ENCODE results near the gene NCBP1.

NCBP1 gene

GRCh38 chr9:97627624-97628023, 6.0 kb upstream of the NCBP1 start:
- DNase-seq, result no peak

GRCh38 chr9:97628668-97629067, 5.0 kb upstream of the NCBP1 start:
- no peak for DNase-seq

- DNase-seq, result no peak
These were observed 4.5 kb upstream of the NCBP1 start for GRCh38 chr9:97629156-97629555.

- no peak for DNase-seq
These were observed 3.0 kb upstream of the NCBP1 start for GRCh38 chr9:97630591-97630990.

GRCh38 chr9:97632248-97632984, 1.2 kb upstream of the NCBP1 start:
- peak in 1 of 2 experiments; percentile 69 for DNase-seq

- DNase-seq, result no peak
These were observed 354 bp downstream of the NCBP1 start for GRCh38 chr9:97633859-97634490.

GRCh38 chr9:97635026-97635425, 1.4 kb downstream of the NCBP1 start:
- DNase-seq, result no peak

GRCh38 chr9:97636903-97637302, 3.3 kb downstream of the NCBP1 start:
- DNase-seq, result no peak

GRCh38 chr9:97638666-97639065, 5.0 kb downstream of the NCBP1 start:
- DNase-seq, result no peak

- no peak for DNase-seq
These were observed 6.7 kb downstream of the NCBP1 start for GRCh38 chr9:97640325-97640724.

- DNase-seq, result no peak
These were observed 12.1 kb downstream of the NCBP1 start for GRCh38 chr9:97645720-97646119.

- DNase-seq, result no peak
These were observed 14.4 kb downstream of the NCBP1 start for GRCh38 chr9:97647996-97648395.

- DNase-seq, result no peak
These were observed 18.0 kb downstream of the NCBP1 start for GRCh38 chr9:97651646-97652045.

- DNase-seq, result no peak
These were observed 25.1 kb downstream of the NCBP1 start for GRCh38 chr9:97658707-97659106.

- no peak for DNase-seq
These were observed 26.1 kb downstream of the NCBP1 start for GRCh38 chr9:97659771-97660170.

GRCh38 chr9:97660340-97660739, 26.7 kb downstream of the NCBP1 start:
- no peak for DNase-seq

GRCh38 chr9:97660847-97661246, 27.2 kb downstream of the NCBP1 start:
- no peak for DNase-seq

- no peak for DNase-seq
These were observed 32.1 kb downstream of the NCBP1 start for GRCh38 chr9:97665742-97666141.

- DNase-seq, result no peak
These were observed 33.5 kb downstream of the NCBP1 start for GRCh38 chr9:97666907-97667686.

GRCh38 chr9:97668485-97668884, 34.9 kb downstream of the NCBP1 start:
- no peak for DNase-seq

GRCh38 chr9:97670586-97670985, 37.0 kb downstream of the NCBP1 start:
- no peak for DNase-seq

- no peak for DNase-seq
These were observed 38.8 kb downstream of the NCBP1 start for GRCh38 chr9:97672403-97672802.

- DNase-seq, result no peak
These were observed 40.3 kb downstream of the NCBP1 start for GRCh38 chr9:97673922-97674321.

- DNase-seq, result no peak
These were observed 42.0 kb downstream of the NCBP1 start for GRCh38 chr9:97675655-97676054.

Data from NCI-H187 (cell line).